NB4 (cell line): Measurements from ENCODE around the gene ARAP3.

ENCODE experiments used
- DNase-seq: peaks from one replicate; pipeline ENCODE4 v3.0.0; 2010; ENCODE audit warnings: low read depth
- H3K4me3 ChIP-seq: one replicate; pipeline ENCODE4 v1.5.1; 2011; ENCODE audit warnings: mild to moderate bottlenecking, low read depth, low read length, moderate library complexity
- CTCF ChIP-seq: IDR thresholded peaks from one replicate; pipeline ENCODE4 v1.5.1; 2012; ENCODE audit warnings: low read depth, low read length
- MAX ChIP-seq: IDR thresholded peaks from 2 replicates; pipeline ENCODE4 v1.6.1; 2011; ENCODE audit warnings: low read depth, low read length
- MYC ChIP-seq: IDR thresholded peaks from 2 replicates; pipeline ENCODE4 v1.6.1; 2011; ENCODE audit warnings: low read depth, low read length
- POLR2A ChIP-seq: IDR thresholded peaks from 2 replicates; pipeline ENCODE4 v1.6.1; 2011; ENCODE audit warnings: mild to moderate bottlenecking; ENCODE audit not compliant: insufficient read length; ENCODE audit errors: extremely low read depth

ARAP3 gene

GRCh38 chr5:141711687-141712086, 29.7 kb upstream of the ARAP3 start:
- no peak for DNase-seq
- no peak for TF ChIP-seq MYC
- TF ChIP-seq MAX, result no peak
- no peak for TF ChIP-seq CTCF
- no peak for TF ChIP-seq POLR2A
- H3K4me3 ChIP-seq, result no peak overlapping the region

- H3K4me3 ChIP-seq, result no peak overlapping the region
- DNase-seq, result no peak
- TF ChIP-seq MAX (no peak), CTCF (no peak), MYC (no peak), POLR2A (no peak)
Measured at GRCh38 chr5:141709699-141710267, 27.8 kb upstream of the ARAP3 start.

GRCh38 chr5:141708016-141708415, 26.0 kb upstream of the ARAP3 start:
- H3K4me3 ChIP-seq, result no peak overlapping the region
- no peak for DNase-seq
- no peak for TF ChIP-seq CTCF
- no peak for TF ChIP-seq MAX
- TF ChIP-seq MYC, result no peak
- TF ChIP-seq POLR2A, result no peak

- TF ChIP-seq MYC (no peak), CTCF (no peak), MAX (no peak), POLR2A (no peak)
- DNase-seq, result no peak
- H3K4me3 ChIP-seq, result no peak overlapping the region
Measured at GRCh38 chr5:141707510-141707909, 25.5 kb upstream of the ARAP3 start.

GRCh38 chr5:141706121-141706520, 24.1 kb upstream of the ARAP3 start:
- TF ChIP-seq MAX (no peak), POLR2A (no peak), CTCF (no peak)

GRCh38 chr5:141705469-141705868, 23.4 kb upstream of the ARAP3 start:
- TF ChIP-seq MYC, result no peak
- no peak for TF ChIP-seq POLR2A
- TF ChIP-seq CTCF, result no peak
- no peak for TF ChIP-seq MAX
- no peak for DNase-seq
- H3K4me3 ChIP-seq, result no peak overlapping the region

More at GRCh38 chr5:141706121-141706520, 24.1 kb upstream of the ARAP3 start:
- no peak for DNase-seq
- no peak overlapping the region for H3K4me3 ChIP-seq
